Measurements from ENCODE around the gene KIDINS220.

KIDINS220 gene

GRCh38 chr2:8729939-8730338, 107.5 kb downstream of the KIDINS220 start:
- TF ChIP-seq EGR1 (IDR thresholded peaks at IDR 0.05), result no peak
- TF ChIP-seq REST (IDR thresholded peaks at IDR 0.05; ENCODE audit: low read depth), result no peak
- no peak for TF ChIP-seq MAX (IDR thresholded peaks at IDR 0.05)
- TF ChIP-seq NFIC (IDR thresholded peaks at IDR 0.05), result no peak
- no peak for TF ChIP-seq CREB1 (IDR thresholded peaks at IDR 0.05; ENCODE audit: low read depth)
- no peak for TF ChIP-seq ZBTB7A (IDR thresholded peaks at IDR 0.05; ENCODE audit: low read depth)
- no peak for TF ChIP-seq YY1 (IDR thresholded peaks at IDR 0.05; ENCODE audit: low read depth)
- no peak for TF ChIP-seq TAF1 (IDR thresholded peaks at IDR 0.05; ENCODE audit: low read depth)
- no peak for TF ChIP-seq EP300 (IDR thresholded peaks at IDR 0.05; ENCODE audit: borderline replicate concordance)
- TF ChIP-seq FOXM1 (IDR thresholded peaks at IDR 0.05; ENCODE audit: borderline replicate concordance, low read depth), result no peak
- no peak for TF ChIP-seq TCF12 (IDR thresholded peaks at IDR 0.05; ENCODE audit: low read depth)

- no peak for TF ChIP-seq YY1 (IDR thresholded peaks at IDR 0.05; ENCODE audit: low read depth)
- no peak for TF ChIP-seq MAX (IDR thresholded peaks at IDR 0.05)
- no peak for TF ChIP-seq TAF1 (IDR thresholded peaks at IDR 0.05; ENCODE audit: low read depth)
- no peak for TF ChIP-seq REST (IDR thresholded peaks at IDR 0.05; ENCODE audit: low read depth)
- no peak for TF ChIP-seq FOXM1 (IDR thresholded peaks at IDR 0.05; ENCODE audit: borderline replicate concordance, low read depth)
- no peak for TF ChIP-seq CREB1 (IDR thresholded peaks at IDR 0.05; ENCODE audit: low read depth)
- TF ChIP-seq TEAD4 (IDR thresholded peaks at IDR 0.05), result no peak
- no peak for TF ChIP-seq CEBPB (IDR thresholded peaks at IDR 0.05)
These were observed 109.0 kb downstream of the KIDINS220 start for GRCh38 chr2:8728305-8729015.

- TF ChIP-seq TAF1 (IDR thresholded peaks at IDR 0.05; ENCODE audit: low read depth) (no peak), EP300 (IDR thresholded peaks at IDR 0.05; ENCODE audit: borderline replicate concordance) (no peak), FOXM1 (IDR thresholded peaks at IDR 0.05; ENCODE audit: borderline replicate concordance, low read depth) (no peak), TCF12 (IDR thresholded peaks at IDR 0.05; ENCODE audit: low read depth) (no peak)
These were observed 111.6 kb downstream of the KIDINS220 start for GRCh38 chr2:8725838-8726237.

- no peak for TF ChIP-seq USF1 (IDR thresholded peaks at IDR 0.05)
- no peak for TF ChIP-seq REST (IDR thresholded peaks at IDR 0.05; ENCODE audit: low read depth)
- no peak for TF ChIP-seq TCF12 (IDR thresholded peaks at IDR 0.05; ENCODE audit: low read depth)
- TF ChIP-seq CEBPB (IDR thresholded peaks at IDR 0.05), result no peak
- no peak for TF ChIP-seq RAD21 (IDR thresholded peaks at IDR 0.05; ENCODE audit: low read depth)
These were observed 114.4 kb downstream of the KIDINS220 start for GRCh38 chr2:8722986-8723385.

- TF ChIP-seq REST (IDR thresholded peaks at IDR 0.05; ENCODE audit: low read depth) (no peak), TEAD4 (IDR thresholded peaks at IDR 0.05) (no peak), YY1 (IDR thresholded peaks at IDR 0.05; ENCODE audit: low read depth) (no peak)
These were observed 116.0 kb downstream of the KIDINS220 start for GRCh38 chr2:8721410-8721809.

All from Ishikawa (cell line).